DMS79 (cell line): ENCODE results near the gene MYO15B.

Experiments used
- DNase-seq: peaks from one replicate; lab custom pipeline; 2025; lab: John Stamatoyannopoulos, UW

MYO15B gene

GRCh38 chr17:75558666-75559530 lies 28.7 kb upstream of the MYO15B start:
- no peak for DNase-seq

DNA sequence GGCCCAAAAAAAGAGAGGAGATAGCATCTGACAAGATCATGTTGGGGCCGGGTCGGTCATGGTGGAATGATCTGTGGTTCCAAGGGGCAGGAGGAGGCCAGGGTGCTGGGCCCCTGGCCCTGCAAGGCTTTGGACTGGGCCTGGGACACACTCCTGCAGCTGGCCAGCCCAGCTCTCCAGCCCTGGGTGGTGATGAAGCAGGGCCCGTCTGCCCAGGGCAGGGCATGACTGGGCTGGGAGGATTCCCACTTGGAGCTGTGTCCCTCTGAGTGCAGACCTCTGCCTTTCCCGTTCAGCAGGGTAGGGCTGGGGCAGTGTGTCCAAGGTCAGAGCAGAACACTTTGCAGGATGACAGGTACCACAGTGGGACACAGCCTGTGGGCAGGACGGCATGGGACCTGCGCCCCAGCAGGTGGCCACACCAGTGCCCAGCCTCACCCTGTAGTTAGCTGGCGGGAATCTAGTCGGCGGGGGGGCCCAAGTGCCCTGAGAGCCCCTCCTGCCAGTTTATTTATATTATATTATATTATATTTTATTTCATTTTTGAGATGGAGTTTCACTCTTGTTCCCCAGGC lies 27.6 kb upstream of the MYO15B start:
- DNase-seq, result no peak

GRCh38 chr17:75561927-75562603 lies 25.5 kb upstream of the MYO15B start:
- DNase-seq, result no peak

- no peak for DNase-seq
These were observed 24.4 kb upstream of the MYO15B start for GRCh38 chr17:75563063-75563758.

GRCh38 chr17:75564195-75564594 lies 23.4 kb upstream of the MYO15B start:
- DNase-seq, result no peak

GRCh38 chr17:75565066-75565465 lies 22.5 kb upstream of the MYO15B start:
- no peak for DNase-seq

DNA sequence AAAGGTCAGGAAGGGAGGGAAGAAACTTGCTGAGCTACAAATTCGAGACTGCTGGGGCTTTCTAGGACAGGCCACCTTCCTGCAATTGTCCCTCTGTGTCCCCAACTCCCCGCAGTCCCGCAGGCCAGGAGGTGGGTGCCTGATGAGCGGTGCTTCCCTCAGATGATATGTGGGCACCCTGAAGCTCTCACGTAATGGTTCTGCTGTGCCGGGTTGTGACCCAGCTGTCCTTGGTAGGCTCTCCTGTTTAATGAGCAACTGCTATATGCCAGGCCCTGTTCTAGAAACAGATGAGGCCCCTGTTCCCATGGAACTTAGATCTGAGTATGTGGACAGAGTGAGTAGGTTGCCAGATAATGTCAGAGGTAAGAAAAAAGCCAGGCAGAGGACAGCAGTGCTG lies 22.0 kb upstream of the MYO15B start:
- no peak for DNase-seq

DNA sequence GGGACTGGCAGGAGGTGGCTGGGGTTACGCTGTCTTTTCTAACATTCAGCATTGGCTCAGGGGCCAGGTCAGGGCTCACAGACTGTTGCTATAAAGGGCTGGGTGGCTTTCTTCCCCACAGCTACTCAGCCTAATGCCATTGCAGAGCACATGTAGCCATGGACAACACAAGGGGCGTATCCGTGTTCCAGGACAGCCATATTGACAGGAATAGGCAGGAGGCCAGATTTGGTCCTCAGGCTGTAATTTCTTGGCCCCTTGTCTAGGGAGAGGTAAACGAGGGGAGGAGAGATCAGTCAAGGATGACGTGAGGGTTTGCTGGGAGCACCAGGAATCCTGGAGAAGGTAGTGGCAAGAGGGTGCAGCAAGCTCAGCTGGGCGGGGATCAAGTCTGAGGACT lies 21.2 kb upstream of the MYO15B start:
- peak; percentile 28 for DNase-seq

- DNase-seq, result no peak
These were observed 20.8 kb upstream of the MYO15B start for GRCh38 chr17:75566834-75567233.

GRCh38 chr17:75568412-75569255 lies 19.0 kb upstream of the MYO15B start:
- no peak for DNase-seq

DNA sequence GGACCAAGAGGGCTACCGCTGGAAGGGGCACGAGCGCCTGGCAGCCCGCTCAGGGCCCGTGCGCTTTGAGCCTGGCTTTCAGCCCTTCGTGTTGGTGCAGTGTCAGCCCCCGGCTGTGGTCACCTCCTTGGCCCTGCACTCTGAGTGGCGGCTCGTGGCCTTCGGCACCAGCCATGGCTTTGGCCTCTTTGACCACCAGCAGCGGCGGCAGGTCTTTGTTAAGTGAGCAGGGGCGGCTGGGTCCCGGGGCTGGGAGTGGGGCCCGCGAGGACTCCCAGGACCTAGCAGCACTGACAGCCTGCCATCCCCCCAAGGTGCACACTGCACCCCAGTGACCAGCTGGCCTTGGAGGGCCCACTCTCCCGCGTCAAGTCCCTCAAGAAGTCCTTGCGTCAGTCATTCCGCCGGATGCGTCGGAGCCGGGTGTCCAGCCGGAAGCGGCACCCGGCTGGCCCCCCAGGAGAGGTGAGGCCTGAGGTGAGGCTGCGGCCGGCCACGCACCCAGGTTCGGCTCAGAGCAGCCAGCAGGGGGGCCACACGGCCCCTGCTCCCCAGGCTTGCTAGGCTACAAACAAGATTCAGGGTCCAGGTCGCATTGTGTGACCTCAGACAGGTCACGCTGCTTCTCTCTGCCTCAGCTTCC lies 17.4 kb upstream of the MYO15B start:
- DNase-seq, result no peak

GRCh38 chr17:75570772-75571171 lies 16.8 kb upstream of the MYO15B start:
- no peak for DNase-seq

DNA sequence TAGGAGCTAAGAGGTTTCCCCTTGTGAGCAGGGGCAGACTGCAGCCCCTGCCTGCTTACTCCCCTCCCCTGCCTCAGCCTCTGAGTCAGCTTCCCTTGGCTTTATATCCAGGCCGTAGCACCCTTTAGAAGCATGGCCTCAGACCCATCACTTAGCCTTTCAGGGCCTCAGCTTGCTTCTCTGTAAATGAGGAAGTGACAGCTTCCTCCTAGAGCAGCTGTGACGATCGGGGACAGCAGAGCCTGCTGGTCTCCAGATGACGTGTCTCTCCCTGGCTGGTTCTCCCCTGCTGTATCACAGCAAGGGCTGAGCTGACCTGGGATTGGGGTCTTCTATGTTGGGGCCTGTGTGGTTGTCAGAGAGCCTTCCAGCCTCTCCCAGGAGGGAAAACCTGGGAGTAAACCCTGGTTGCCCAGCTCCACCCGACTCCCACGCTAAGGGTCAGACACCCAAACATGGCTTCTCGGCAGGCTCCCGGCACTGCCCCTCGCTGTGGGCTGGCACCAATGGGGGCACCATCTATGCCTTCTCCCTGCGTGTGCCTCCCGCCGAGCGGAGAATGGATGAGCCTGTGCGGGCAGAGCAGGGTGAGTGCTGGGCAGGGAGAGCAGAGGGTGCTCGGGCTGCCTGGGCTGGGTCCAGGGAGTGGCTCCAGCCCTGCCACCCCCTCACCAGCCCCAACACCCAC lies 16.3 kb upstream of the MYO15B start:
- no peak for DNase-seq

- no peak for DNase-seq
These were observed 15.8 kb upstream of the MYO15B start for GRCh38 chr17:75571885-75572215.

DNA sequence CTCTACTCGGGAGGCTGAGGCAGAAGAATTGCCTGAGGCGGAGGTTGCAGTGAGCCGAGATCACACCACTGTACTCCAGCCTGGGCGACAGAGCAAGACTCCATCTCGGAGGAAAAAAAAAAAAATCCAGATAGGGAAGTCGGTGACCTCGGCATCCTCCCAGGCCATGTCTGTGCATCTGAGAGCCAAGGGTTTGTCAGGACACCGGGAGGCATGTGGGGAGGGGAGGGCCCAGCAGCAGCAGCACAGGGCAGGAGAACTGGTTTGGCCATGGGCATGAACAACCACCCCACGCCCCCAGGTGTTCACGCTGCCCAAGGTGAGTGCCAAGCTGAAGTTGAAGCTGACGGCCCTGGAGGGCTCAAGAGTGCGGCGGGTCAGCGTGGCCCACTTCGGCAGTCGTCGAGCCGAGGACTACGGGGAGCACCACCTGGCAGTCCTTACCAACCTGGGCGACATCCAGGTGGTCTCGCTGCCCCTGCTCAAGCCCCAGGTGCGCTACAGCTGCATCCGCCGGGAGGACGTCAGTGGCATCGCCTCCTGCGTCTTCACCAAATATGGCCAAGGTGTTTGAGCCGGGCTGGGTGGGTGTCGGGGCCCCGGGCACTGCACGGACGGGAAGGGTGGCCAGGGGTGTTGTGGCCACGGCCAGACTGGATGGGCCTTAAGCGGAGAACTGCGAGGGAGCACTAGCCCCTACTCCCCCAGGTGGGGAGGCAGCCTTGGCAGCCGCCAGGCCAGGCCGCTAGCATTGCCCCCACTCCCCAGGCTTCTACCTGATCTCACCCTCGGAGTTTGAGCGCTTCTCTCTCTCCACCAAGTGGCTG lies 14.7 kb upstream of the MYO15B start:
- DNase-seq, result no peak

GRCh38 chr17:75573540-75573957 lies 14.1 kb upstream of the MYO15B start:
- DNase-seq, result no peak

GRCh38 chr17:75573994-75574393 lies 13.6 kb upstream of the MYO15B start:
- no peak for DNase-seq

DNA sequence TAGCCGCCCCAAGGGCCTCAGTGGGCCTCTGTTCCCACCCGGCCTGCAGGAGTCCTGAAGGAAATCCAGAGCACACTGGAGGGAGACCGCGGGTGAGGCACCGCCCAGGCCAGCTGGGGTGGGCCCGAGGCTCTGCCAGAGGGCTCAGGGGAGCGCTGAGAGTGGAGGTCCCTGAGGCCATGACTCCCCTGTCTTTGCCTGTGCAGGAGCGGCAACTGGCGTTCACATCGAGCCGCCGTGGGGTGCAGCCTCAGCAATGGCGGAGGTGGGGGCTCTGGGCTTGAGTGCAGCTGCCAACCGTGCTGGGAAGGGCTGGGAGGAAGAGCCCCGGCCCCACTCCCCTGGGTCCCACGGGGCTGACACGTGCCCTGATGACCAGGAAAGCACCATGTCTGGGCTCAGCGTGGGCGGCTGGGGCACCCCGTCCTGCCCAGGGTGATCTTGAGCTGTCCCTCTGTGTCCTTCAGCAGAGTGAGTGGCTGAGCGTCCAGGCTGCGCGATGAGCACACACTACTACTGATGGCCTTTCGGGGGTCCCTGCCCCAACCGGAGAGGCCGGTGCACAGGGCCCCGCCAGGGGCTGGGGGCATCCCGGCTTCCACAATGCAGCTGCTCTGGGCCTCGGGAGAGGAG lies 13.1 kb upstream of the MYO15B start:
- no peak for DNase-seq

GRCh38 chr17:75575197-75575596 lies 12.4 kb upstream of the MYO15B start:
- no peak for DNase-seq
